Measurements from ENCODE around the gene VAMP5.

DNA sequence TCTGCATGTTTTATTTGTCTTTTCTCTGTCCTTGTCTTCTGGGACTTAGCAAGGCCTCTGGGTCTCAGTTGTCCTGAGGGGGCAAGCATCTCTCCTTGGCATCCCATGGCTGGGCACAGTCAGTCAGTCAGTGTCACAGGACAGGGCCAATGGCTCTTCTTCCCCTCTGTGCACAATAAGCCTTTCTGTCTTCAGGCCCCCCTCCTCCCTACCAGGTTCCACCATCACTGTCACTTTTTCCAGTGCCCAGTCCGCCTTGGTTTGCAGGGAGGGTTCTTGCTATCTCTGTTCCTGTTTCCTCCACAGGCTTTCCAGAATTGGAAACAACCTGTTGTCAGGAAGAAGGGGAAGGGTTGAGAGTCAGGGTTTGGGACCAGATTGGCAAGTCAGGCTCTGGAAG lies 1.7 kb upstream of the VAMP5 start:
- TF ChIP-seq, protein P1, sequence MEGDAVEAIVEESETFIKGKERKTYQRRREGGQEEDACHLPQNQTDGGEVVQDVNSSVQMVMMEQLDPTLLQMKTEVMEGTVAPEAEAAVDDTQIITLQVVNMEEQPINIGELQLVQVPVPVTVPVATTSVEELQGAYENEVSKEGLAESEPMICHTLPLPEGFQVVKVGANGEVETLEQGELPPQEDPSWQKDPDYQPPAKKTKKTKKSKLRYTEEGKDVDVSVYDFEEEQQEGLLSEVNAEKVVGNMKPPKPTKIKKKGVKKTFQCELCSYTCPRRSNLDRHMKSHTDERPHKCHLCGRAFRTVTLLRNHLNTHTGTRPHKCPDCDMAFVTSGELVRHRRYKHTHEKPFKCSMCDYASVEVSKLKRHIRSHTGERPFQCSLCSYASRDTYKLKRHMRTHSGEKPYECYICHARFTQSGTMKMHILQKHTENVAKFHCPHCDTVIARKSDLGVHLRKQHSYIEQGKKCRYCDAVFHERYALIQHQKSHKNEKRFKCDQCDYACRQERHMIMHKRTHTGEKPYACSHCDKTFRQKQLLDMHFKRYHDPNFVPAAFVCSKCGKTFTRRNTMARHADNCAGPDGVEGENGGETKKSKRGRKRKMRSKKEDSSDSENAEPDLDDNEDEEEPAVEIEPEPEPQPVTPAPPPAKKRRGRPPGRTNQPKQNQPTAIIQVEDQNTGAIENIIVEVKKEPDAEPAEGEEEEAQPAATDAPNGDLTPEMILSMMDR (IDR thresholded peaks at IDR 0.05; ENCODE audit: borderline replicate concordance, extremely low read depth, low read length, poor library complexity, severe bottlenecking): no peak
- TF ChIP-seq EZH2 (IDR thresholded peaks at IDR 0.05; ENCODE audit: borderline replicate concordance, low read depth, low read length, severe bottlenecking): no peak
